Measurements from ENCODE around the gene HIVEP2.
"Not testable (repeated sequence)": the region's sequence is repeated elsewhere in the genome, so short reads cannot be mapped to it uniquely, and the experiment has no call there.

HIVEP2 gene, protein sequence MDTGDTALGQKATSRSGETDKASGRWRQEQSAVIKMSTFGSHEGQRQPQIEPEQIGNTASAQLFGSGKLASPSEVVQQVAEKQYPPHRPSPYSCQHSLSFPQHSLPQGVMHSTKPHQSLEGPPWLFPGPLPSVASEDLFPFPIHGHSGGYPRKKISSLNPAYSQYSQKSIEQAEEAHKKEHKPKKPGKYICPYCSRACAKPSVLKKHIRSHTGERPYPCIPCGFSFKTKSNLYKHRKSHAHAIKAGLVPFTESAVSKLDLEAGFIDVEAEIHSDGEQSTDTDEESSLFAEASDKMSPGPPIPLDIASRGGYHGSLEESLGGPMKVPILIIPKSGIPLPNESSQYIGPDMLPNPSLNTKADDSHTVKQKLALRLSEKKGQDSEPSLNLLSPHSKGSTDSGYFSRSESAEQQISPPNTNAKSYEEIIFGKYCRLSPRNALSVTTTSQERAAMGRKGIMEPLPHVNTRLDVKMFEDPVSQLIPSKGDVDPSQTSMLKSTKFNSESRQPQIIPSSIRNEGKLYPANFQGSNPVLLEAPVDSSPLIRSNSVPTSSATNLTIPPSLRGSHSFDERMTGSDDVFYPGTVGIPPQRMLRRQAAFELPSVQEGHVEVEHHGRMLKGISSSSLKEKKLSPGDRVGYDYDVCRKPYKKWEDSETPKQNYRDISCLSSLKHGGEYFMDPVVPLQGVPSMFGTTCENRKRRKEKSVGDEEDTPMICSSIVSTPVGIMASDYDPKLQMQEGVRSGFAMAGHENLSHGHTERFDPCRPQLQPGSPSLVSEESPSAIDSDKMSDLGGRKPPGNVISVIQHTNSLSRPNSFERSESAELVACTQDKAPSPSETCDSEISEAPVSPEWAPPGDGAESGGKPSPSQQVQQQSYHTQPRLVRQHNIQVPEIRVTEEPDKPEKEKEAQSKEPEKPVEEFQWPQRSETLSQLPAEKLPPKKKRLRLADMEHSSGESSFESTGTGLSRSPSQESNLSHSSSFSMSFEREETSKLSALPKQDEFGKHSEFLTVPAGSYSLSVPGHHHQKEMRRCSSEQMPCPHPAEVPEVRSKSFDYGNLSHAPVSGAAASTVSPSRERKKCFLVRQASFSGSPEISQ (N-terminal part only)

DNA sequence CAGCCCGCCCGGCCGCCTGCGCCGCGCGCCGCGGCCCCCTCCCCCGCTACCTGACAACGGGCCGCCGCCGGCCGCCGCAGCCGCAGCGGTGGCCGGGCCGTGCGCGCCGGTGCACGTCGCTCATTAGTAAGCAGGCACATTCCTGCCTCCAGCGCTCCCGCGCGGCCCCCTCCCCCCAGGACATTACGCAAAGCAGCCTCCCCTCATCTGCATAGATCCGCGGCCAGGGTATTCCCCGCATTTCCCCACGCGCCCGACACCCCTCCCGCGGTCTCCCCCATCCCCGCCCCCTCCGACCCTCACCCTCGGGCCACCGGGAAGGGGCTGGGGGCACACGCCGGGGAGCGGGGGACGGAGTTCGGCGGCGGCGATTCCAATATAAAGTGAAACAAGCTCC lies at the start of gene HIVEP2:
Gene HIVEP2, minus strand, starts transcription at position 128 of the 397 bp plus-strand sequence. CDS start 170,438 bp downstream, outside the sequence.
- DNase-seq, result peak; percentile 87

- no peak for DNase-seq
These were observed 49.0 kb upstream of the HIVEP2 start for GRCh38 chr6:142993977-142994376.

GRCh38 chr6:142987490-142987889 lies 42.5 kb upstream of the HIVEP2 start:
- no peak for DNase-seq

GRCh38 chr6:142985281-142985680 lies 40.3 kb upstream of the HIVEP2 start:
- DNase-seq, result no peak

- no peak for DNase-seq
These were observed 39.4 kb upstream of the HIVEP2 start for GRCh38 chr6:142984386-142984785.

DNA sequence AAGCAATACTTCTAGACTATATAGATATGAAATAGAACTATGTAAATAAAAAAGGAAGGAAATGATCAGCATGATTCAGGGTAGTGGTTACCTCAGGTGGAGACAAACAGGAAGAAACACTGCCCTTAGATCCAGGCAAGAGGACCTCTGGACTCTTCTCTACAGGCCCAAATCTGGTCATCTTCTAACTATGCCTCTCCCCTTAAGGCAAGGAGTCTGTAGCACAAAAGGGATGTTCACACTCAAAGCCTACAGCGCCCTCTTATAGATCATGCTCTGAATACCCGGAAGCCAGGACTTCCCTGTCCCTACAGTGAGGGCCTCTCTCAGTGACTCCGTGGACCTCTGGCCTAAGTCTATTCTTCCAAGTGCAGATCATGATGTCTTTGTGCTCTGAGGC lies 30.4 kb upstream of the HIVEP2 start:
- peak; percentile 4 for DNase-seq

GRCh38 chr6:142970941-142971340 lies 26.0 kb upstream of the HIVEP2 start:
- DNase-seq, result not testable (repeated sequence)

DNA sequence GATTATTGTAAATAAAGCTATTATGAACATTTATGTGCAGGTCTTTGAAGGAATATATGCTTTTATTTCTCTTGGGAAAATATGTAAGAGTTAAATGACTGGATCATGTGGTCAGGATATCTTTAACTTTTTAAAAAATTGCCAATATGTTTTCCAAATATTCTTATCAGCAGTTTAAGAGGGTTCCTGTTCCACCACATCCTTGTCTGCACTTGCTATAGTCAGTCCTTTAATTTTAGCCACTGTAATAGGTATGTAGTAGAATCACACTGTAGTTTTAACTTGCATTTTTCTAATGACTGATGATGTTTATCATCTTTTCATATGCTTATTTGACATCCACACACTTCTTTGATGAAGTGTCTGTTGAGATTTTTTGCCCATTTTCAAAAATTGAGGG lies 23.6 kb upstream of the HIVEP2 start:
- no peak for DNase-seq

DNA sequence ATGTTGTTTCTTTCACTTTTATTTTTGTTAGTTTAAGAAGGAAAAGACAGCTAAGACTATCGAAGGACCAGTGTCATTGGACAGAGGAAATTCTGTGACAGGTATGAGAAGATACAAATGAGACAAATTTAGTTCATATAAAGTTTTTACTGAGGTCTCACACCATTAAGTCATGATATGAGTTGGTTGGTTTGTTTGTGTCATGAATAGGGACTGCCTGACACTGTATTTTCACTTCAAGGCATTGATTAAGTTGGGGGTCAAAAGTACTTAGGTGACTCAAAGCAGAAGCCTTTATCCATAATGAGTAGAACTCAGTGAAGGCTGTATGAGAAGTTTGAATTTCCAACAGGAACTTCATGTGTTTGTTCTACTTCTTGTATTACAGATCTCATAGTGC lies 21.3 kb upstream of the HIVEP2 start:
- DNase-seq, result no peak

- DNase-seq, result no peak
These were observed 20.2 kb upstream of the HIVEP2 start for GRCh38 chr6:142965164-142965563.

- DNase-seq, result no peak
These were observed 15.1 kb upstream of the HIVEP2 start for GRCh38 chr6:142960098-142960497.

- no peak for DNase-seq
These were observed 13.4 kb upstream of the HIVEP2 start for GRCh38 chr6:142958343-142958742.

DNA sequence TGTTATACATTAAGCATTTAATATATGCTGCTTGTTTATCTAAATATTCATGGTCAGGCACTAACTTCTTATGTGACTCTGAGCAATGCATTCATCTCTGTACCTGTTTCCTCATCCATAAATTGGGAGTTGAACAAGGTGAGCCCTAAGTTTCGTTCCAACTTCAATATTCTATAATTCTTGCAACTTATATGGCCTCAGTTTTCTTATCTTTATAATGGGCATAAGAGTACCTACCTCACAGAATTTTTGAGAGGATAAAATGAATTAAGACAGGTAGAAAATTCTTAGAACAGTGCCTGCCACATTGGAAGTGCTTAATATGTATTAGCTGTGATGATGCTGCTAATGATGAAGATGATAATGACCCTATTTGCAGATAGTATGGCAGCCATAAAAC lies 11.8 kb upstream of the HIVEP2 start:
- no peak for DNase-seq

DNA sequence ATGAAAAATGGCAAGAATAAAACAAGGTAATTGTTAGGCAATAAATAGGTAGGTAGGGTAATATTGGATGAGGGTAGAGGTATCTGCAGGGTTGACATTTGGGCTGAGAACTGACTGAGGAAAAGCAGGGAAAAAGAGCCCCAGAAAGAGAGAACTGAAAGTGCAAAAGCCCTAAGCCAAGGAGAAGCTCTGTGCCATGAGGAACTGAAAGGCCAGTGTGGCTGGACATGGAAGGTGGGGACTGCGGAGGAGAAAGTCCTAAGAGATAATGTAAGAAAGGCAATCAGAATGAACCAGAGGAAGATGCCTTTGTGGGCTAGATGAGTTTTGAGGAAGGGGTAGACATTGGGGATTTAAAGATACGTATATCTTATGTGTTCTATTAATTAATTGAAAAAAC lies 9.9 kb upstream of the HIVEP2 start:
- no peak for DNase-seq

DNA sequence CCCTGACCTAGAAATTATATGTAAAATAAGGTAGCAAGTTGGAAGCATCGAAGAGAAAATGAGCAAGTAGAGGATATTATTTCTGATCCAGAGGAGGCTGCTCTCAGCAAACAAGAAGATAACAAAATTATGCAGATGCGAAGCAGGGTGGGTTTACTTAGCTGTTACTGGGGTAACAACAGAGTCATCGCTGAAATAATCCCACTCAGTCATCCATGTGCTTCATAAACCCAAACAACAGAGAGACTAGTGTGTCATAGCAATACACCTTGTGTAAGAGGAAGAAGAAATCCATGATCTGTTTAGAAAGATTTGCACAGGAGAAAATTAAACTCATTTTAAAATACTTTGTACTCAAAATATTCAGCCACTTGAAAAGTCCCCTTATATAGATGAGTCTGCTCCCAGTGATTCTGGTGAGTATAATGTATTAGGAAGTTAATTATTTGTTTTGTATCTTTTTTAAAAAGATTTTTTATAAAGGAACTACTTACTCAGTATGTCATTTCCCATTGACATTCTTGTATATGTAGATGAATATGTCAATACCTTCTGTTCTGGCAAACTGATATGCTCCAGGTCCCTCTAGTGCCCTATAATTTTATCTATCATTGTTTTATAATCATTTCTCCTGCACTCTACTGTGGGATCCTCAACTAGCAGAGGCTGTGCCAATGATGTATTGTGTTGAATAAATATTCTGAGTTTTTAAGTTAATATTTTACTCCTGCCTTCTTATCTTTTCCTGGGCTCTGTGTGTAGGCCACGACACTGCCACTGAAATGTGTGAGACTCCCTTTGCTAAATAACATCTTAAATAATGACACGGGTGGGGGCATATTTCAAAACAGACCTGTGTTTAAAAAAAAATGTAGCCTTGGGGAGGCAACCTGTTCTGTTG lies 8.6 kb upstream of the HIVEP2 start:
- DNase-seq, result no peak

- no peak for DNase-seq
These were observed 7.6 kb upstream of the HIVEP2 start for GRCh38 chr6:142952614-142953013.

- DNase-seq, result no peak
These were observed 5.3 kb upstream of the HIVEP2 start for GRCh38 chr6:142950291-142950690.

DNA sequence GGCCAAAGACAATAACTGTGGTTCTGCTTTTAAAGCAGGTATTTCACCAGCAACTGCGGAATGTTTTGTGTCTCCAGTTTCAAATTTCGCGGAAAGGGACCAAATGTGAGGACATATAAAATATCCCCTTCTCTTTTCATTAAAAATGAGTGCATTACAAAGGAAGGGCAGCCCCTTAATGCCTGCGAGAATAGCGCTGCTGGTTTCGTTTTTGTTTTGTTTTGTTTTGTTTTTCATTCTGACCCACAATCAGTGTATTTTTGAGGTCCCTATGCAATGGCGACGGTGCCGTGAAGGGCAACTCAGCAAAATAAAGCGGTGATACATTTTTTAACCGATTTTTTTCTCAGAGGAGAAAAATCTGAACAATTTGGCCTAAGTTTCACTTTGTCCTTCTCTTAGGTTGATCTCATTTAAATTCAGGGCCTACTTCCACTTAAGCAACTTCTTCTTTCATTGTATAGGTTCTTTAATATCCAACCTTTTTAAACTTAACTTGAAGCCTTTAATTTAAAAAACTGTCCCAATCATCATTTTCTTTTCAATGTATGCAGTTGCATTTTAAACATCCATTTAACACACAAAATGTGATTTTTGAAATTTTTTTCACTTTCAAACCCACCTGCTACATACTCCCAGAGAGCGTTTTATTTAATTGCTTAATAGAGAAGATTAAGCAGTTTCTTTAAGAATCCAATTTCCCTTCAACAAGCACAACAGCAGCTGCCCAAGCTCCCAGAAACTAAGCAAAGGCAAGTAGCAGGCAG lies 2.9 kb upstream of the HIVEP2 start:
- peak; percentile 56 for DNase-seq

GRCh38 chr6:142946924-142947713 lies 2.1 kb upstream of the HIVEP2 start:
- DNase-seq, result peak; percentile 80

GRCh38 chr6:142946181-142946923 lies 1.4 kb upstream of the HIVEP2 start:
- DNase-seq, result peak; percentile 98
